K562 (cell line): ENCODE results near the gene DOCK4. TPM values are rescaled to one million over a fixed set of nuclear protein-coding genes. Genes with fewer than 3 reads are reported as not detected.

Experiments
- ATAC-seq: fragments of 200-7000 bp; cut with Tn5 transposase; 3 replicates; pipeline ENCODE4 v1.9.1; 2020; ENCODE audit warnings: moderate library complexity
- BruUV-seq: library from RNA; stranded (reverse); fragments of 400-500 nt; replicated peaks from 2 replicates; lab custom pipeline; 2021; lab: Mats Ljungman, UMichigan
- CTCF ChIA-PET: fragments of 300-600 bp; formaldehyde crosslinking; extraction: SDS; loops from one replicate; lab custom pipeline; 2021; ENCODE audit warnings: low intra/inter-chr PET ratio; lab: Yijun Ruan, JAX
- POLR2A ChIA-PET: fragments of 300-600, 350-650 bp; sonication (Branson Sonifier 250); formaldehyde crosslinking; extraction: SDS; loops from one replicate; lab custom pipeline; 2021; ENCODE audit warnings: antibody characterized with exemption, inconsistent platforms; lab: Yijun Ruan, JAX
- DNase-seq, 4 experiments: peaks; one replicate each; pipeline versions ENCODE4 v3.0.0 to v3.0.0-alpha.2; 2011 to 2018; ENCODE audit warnings: low spot score in 3 of 4, mixed read lengths in 3 of 4; ENCODE audit errors: extremely low read depth in 1 of 4
- FAIRE-seq: peaks from 2 replicates; lab custom pipeline; 2011; peaks lifted over from hg19 to GRCh38; lab: Jason Lieb, UNC
- H2AFZ ChIP-seq: 2 replicates; pipeline ENCODE4 v1.6.0; 2011; ENCODE audit warnings: low read depth, low read length, control low read depth, inconsistent platforms
- H3K27ac ChIP-seq: fragments of 200-600 bp; 3 replicates; pipeline ENCODE4 v1.8.0; 2011; ENCODE audit warnings: low read depth, mild to moderate bottlenecking, control low read depth, inconsistent platforms, low read length, moderate library complexity, mixed read lengths; ENCODE audit errors: extremely low read depth
- H3K27me3 ChIP-seq, 2 experiments: fragments of 300-600 bp in 1 of 2; 2 replicates in 1 of 2; 3 replicates in 1 of 2; pipeline versions ENCODE4 v1.6.0 to v1.8.0; 2011; ENCODE audit warnings: inconsistent platforms in 2 of 2, low read length in 2 of 2, mild to moderate bottlenecking in 1 of 2, mixed read lengths in 1 of 2, moderate library complexity in 1 of 2; ENCODE audit not compliant: control insufficient read depth in 2 of 2, insufficient read depth in 2 of 2
- H3K36me3 ChIP-seq: fragments of 300-600 bp; 3 replicates; pipeline ENCODE4 v1.8.0; 2011; ENCODE audit warnings: mild to moderate bottlenecking, low read length, inconsistent platforms; ENCODE audit not compliant: control insufficient read depth, insufficient read depth
- H3K4me1 ChIP-seq, 2 experiments: fragments of 200-600 bp in 1 of 2; replicated peaks in 1 of 2; 2 replicates in 1 of 2; 3 replicates in 1 of 2; pipeline versions ENCODE4 v1.5.1 to v1.8.0; 2011; ENCODE audit warnings: inconsistent platforms in 2 of 2, low read length in 2 of 2, mild to moderate bottlenecking in 1 of 2, mixed read lengths in 1 of 2, moderate library complexity in 1 of 2; ENCODE audit not compliant: control insufficient read depth in 2 of 2, insufficient read depth in 2 of 2
- H3K4me2 ChIP-seq: 2 replicates; pipeline ENCODE4 v1.6.1; 2011; ENCODE audit warnings: low read length, control low read depth, inconsistent platforms, mixed read lengths; ENCODE audit not compliant: insufficient read depth
- H3K4me3 ChIP-seq: fragments of 200-600 bp; sonication (generic), shearing (Covaris generic); 2 replicates; pipeline ENCODE4 v1.5.1; 2016; ENCODE audit warnings: control low read depth, inconsistent platforms
- H3K79me2 ChIP-seq: fragments of 200-600 bp; 3 replicates; pipeline ENCODE4 v1.8.0; 2011; ENCODE audit warnings: low read length, inconsistent platforms; ENCODE audit not compliant: control insufficient read depth, insufficient read depth
- H3K9ac ChIP-seq, 2 experiments: 2 replicates each; pipeline versions ENCODE4 v1.6.0 to v1.6.1; 2011; ENCODE audit warnings: low read depth in 2 of 2, low read length in 2 of 2, control low read depth in 1 of 2, inconsistent platforms in 1 of 2, mild to moderate bottlenecking in 1 of 2, mixed read lengths in 1 of 2; ENCODE audit not compliant: insufficient read depth in 1 of 2
- H3K9me1 ChIP-seq: one replicate; pipeline ENCODE4 v1.6.0; 2011; ENCODE audit warnings: inconsistent platforms, mild to moderate bottlenecking, low read length, moderate library complexity; ENCODE audit not compliant: control insufficient read depth, insufficient read depth
- H3K9me3 ChIP-seq: replicated peaks from 2 replicates; pipeline ENCODE4 v1.5.1; 2011; ENCODE audit warnings: low read depth, low read length, inconsistent platforms; ENCODE audit not compliant: control insufficient read depth, insufficient read depth
- H4K20me1 ChIP-seq: replicated peaks from 2 replicates; pipeline ENCODE4 v1.6.1; 2011; ENCODE audit warnings: low read length, inconsistent platforms, mixed read lengths; ENCODE audit not compliant: control insufficient read depth, insufficient read depth
- HEY1 ChIP-seq: fragments of 250-450 bp; sonication (Bioruptor Pico); IDR thresholded peaks from 2 replicates; pipeline ENCODE4 v1.5.0; 2020; ENCODE audit warnings: mild to moderate bottlenecking, moderate library complexity, borderline replicate concordance
- NFATC3 ChIP-seq: fragments of 450-650 bp; IDR thresholded peaks from 2 replicates; pipeline ENCODE4 v1.6.1; 2017; ENCODE audit warnings: mild to moderate bottlenecking
- POLR2AphosphoS2 ChIP-seq: IDR thresholded peaks from 2 replicates; pipeline ENCODE4 v1.6.1; 2012; ENCODE audit warnings: low read length, improper control_type of control experiment
- SAP30 ChIP-seq: fragments of 200-600 bp; sonication (generic); IDR thresholded peaks from 2 replicates; pipeline ENCODE4 v1.6.1; 2012; ENCODE audit warnings: borderline replicate concordance, low read depth, mild to moderate bottlenecking, moderate library complexity, low read length, control low read depth, inconsistent platforms; ENCODE audit not compliant: insufficient read depth, poor library complexity, severe bottlenecking
- TEAD4 ChIP-seq, 2 experiments: sonication (generic) in 1 of 2; formaldehyde crosslinking in 1 of 2; IDR thresholded peaks; 2 replicates each; pipeline versions ENCODE4 v1.6.1 to v1.8.0; 2012 to 2022; ENCODE audit warnings: borderline replicate concordance in 1 of 2, inconsistent platforms in 1 of 2, low read length in 1 of 2, mild to moderate bottlenecking in 1 of 2, missing genetic modification reagents in 1 of 2
- ZNF584 ChIP-seq: fragments of 200-800 bp; sonication (Bioruptor generic); IDR thresholded peaks from 2 replicates; pipeline ENCODE4 v1.6.1; 2016; ENCODE audit warnings: low read depth, mild to moderate bottlenecking, missing genetic modification characterization, missing compliant biosample characterization
- WGBS: fragments of 100-300 bp; shearing (Covaris generic); methylation state at CpG from one replicate; pipeline ENCODE4 v1.1.6; 2016; ENCODE audit warnings: low coverage, mixed read lengths; ENCODE audit not compliant: insufficient coverage; ENCODE audit errors: missing lambda C conversion rate; 5-methylcytosine and 5-hydroxymethylcytosine counted together
- in situ Hi-C: fragments of 300-500 bp; cut with MboI; formaldehyde crosslinking; loops from 4 replicates; pipeline ENCODE4 v1.15.0; 2018; ENCODE audit warnings: inconsistent platforms, mixed read lengths
- intact Hi-C: fragments of 100-400 bp; cut with micrococcal nuclease; formaldehyde crosslinking; loops from 2 replicates; pipeline ENCODE4 v1.14.2; 2022
- polyA plus RNA-seq, 8 experiments: library from polyadenylated mRNA; depleted of rRNA in 4 of 8; stranded (reverse) in 5 of 8; unstranded in 3 of 8; fragments of >200 nt; fragmentation: Nextera tagmentation in 2 of 8; fragmentation: Illumina TruSeq in 1 of 8; extraction: Ambion mirVana in 2 of 8; extraction: Trizol in 1 of 8; gene quantifications; 2 replicates each; pipeline versions ENCODE4 v1.2.1 to v1.2.3, GENCODE V29; 2011 to 2014; ENCODE audit warnings: inconsistent platforms in 1 of 8, missing spikeins in 1 of 8
- total RNA-seq, 7 experiments: library from RNA; depleted of rRNA in 6 of 7; stranded (reverse); fragments of >200 nt in 6 of 7; fragmentation: Illumina TruSeq in 2 of 7; extraction: Trizol in 2 of 7; gene quantifications; 2 replicates each; pipeline versions ENCODE4 v1.2.1 to v1.2.3, GENCODE V29; 2011 to 2021; ENCODE audit warnings: low replicate concordance in 1 of 7
- TF ChIP-seq, protein P1 (sequence below): sonication (generic); formaldehyde crosslinking; IDR thresholded peaks from 2 replicates; pipeline ENCODE4 v1.8.0; 2022; ENCODE audit warnings: mild to moderate bottlenecking, low read depth, missing genetic modification reagents
- TF ChIP-seq, protein P2 (sequence below): fragments of 250-450 bp; sonication (Bioruptor Pico); IDR thresholded peaks from 2 replicates; pipeline ENCODE4 v1.5.0; 2021

DOCK4 gene
- total and polyA plus RNA-seq, 9 of the 15 experiments (the other 6 are each of a cell fraction or from before 2014, with no cell fraction given) = 0.42 to 5.7 (median 2.3) TPM

DNA sequence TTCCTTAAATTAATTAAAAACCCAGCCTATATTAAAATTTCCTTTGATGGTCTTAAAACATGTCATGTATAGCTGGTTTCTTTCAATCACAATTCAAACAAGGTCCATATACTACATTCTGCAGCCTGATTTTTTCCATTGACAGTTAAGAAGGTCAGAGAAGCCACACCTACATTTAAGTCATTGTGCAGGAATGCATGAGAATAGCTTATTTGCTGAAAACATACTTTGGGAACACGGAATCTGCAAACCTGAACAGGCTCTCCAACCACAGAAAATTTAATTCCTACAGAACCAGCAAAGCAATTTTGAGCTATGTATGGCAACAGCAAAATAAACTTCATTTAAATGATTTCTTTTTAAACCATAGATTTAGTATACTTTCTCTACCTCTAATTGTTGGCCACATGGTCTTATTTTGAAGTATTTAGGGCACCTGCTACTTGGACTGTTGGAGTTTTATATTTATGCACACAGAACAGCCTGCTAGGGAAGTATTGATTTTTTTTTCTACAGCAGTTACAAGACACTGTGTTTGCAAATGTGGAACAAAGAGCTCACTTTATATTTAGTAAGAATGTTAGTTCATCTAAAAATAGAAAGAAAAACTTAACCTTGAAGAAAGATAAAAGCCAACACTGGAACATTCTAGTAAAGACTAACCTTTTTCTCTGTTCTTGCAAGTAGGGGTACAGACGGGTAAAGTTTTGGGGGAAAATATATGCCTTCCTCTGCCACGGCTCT lies 403.0 kb downstream of the DOCK4 start:
- Histone ChIP-seq H3K27me3 (no peaks in the 10 kb centered on the region; a peak in 1 of 5 replicates), H2AFZ (no peak overlapping the region), H3K4me3 (no peak overlapping the region), H3K27ac (no peak overlapping the region), H3K36me3 (no peaks in the 10 kb centered on the region)
- DNase-seq = no peak
- CTCF ChIA-PET = no interaction called here
- intact Hi-C loops (no loop called here), in situ Hi-C loops (no loop called here)
- BruUV-seq = no TSS peak
- WGBS = 3% methylated on average over 3 of the region's 3 CpGs
- POLR2A ChIA-PET = no interaction called here
- no peak for TF ChIP-seq ZNF584 (CRISPR knock-in tag)
- TF ChIP-seq TEAD4 (IDR thresholded peaks at IDR 0.05; ENCODE audit: low read length) = no peak
- no peak for TF ChIP-seq TEAD4 (CRISPR knock-in tag; IDR thresholded peaks at IDR 0.05; ENCODE audit: borderline replicate concordance)
- TF ChIP-seq, protein P1, sequence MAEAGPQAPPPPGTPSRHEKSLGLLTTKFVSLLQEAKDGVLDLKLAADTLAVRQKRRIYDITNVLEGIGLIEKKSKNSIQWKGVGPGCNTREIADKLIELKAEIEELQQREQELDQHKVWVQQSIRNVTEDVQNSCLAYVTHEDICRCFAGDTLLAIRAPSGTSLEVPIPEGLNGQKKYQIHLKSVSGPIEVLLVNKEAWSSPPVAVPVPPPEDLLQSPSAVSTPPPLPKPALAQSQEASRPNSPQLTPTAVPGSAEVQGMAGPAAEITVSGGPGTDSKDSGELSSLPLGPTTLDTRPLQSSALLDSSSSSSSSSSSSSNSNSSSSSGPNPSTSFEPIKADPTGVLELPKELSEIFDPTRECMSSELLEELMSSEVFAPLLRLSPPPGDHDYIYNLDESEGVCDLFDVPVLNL (CRISPR knock-in tag) = no peak
- no peak for TF ChIP-seq SAP30
- no peak for TF ChIP-seq POLR2AphosphoS2
- TF ChIP-seq NFATC3 = no peak
- TF ChIP-seq, protein P2, sequence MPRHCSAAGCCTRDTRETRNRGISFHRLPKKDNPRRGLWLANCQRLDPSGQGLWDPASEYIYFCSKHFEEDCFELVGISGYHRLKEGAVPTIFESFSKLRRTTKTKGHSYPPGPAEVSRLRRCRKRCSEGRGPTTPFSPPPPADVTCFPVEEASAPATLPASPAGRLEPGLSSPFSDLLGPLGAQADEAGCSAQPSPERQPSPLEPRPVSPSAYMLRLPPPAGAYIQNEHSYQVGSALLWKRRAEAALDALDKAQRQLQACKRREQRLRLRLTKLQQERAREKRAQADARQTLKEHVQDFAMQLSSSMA (CRISPR knock-in tag) = no peak
- TF ChIP-seq HEY1 = no peak
- TF ChIP-seq, all 486 proteins: peak for 0
- FAIRE-seq (no peak), ATAC-seq (no peak)
- no peaks in the 10 kb centered on the region for H4K20me1 ChIP-seq
- H3K9me3 ChIP-seq = no peaks in the 10 kb centered on the region
- no peaks in the 10 kb centered on the region for H3K9me1 ChIP-seq
- H3K4me1 ChIP-seq = no peaks in the 10 kb centered on the region
- no peaks in the 10 kb centered on the region for H3K79me2 ChIP-seq
- no peak overlapping the region for H3K4me2 ChIP-seq
- H3K9ac ChIP-seq = no peak overlapping the region
